OCI-LY7 (cell line): Measurements from ENCODE around the gene IRF2.

ENCODE experiments used
- CTCF ChIP-seq: fragments of 200-600 bp; sonication (generic); conservative IDR thresholded peaks from 2 replicates; pipeline ENCODE4 v1.5.1; 2014; ENCODE audit warnings: mild to moderate bottlenecking, antibody characterized with exemption, low read length, moderate library complexity, mixed read lengths
- EZH2phosphoT487 ChIP-seq: fragments of 200-600 bp; sonication (generic); IDR thresholded peaks from 2 replicates; pipeline ENCODE4 v1.6.1; 2018; ENCODE audit warnings: low read depth, borderline replicate concordance, mild to moderate bottlenecking, mixed run types, antibody characterized with exemption, low read length, moderate library complexity, mixed read lengths

GRCh38 chr4:184450743-184451535 lies 23.4 kb downstream of the IRF2 start:
- TF ChIP-seq CTCF (no peak), EZH2phosphoT487 (no peak)
